Activated CD4-positive, alpha-beta T cell treated with anti-CD3 and anti-CD28 coated beads, Interleukin-2, amount 50 U/mL, for 4 hours (primary cell): ENCODE data around the gene PPP4R3B.
"Not testable (repeated sequence)": the region's sequence is repeated elsewhere in the genome, so short reads cannot be mapped to it uniquely, and the experiment has no call there.

Source experiments
- DNase-seq, 2 experiments: peaks; one replicate each; pipeline ENCODE4 v3.0.0-alpha.2; 2020

Gene PPP4R3B

GRCh38 chr2:55617175-55618024 lies at the start of gene PPP4R3B:
Gene PPP4R3B (minus strand): TSS chr2:55617622. CDS start chr2:55617285, 337 bp downstream.
- DNase-seq = peak; percentile 98

GRCh38 chr2:55653255-55653654 lies 35.8 kb upstream of the PPP4R3B start:
- DNase-seq = no peak

GRCh38 chr2:55649211-55649610 lies 31.8 kb upstream of the PPP4R3B start:
- DNase-seq = no peak

GRCh38 chr2:55636831-55637230 lies 19.4 kb upstream of the PPP4R3B start:
- DNase-seq = no peak

GRCh38 chr2:55628931-55629330 lies 11.5 kb upstream of the PPP4R3B start:
- no peak for DNase-seq

GRCh38 chr2:55627915-55628314 lies 10.5 kb upstream of the PPP4R3B start:
- no peak for DNase-seq

- DNase-seq = no peak
These were observed 4.4 kb upstream of the PPP4R3B start for GRCh38 chr2:55621802-55622201.

- no peak for DNase-seq
These were observed 2.8 kb upstream of the PPP4R3B start for GRCh38 chr2:55620123-55620779.

- DNase-seq = peak; percentile 35 to 39
These were observed 1.0 kb upstream of the PPP4R3B start for GRCh38 chr2:55618275-55619055.

GRCh38 chr2:55618025-55618274 lies 528 bp upstream of the PPP4R3B start:
- DNase-seq = no peak

- peak in 1 of 2 experiments; percentile 22 for DNase-seq
These were observed 759 bp downstream of the PPP4R3B start for GRCh38 chr2:55616551-55617174.

- DNase-seq = no peak
These were observed 5.4 kb downstream of the PPP4R3B start for GRCh38 chr2:55611997-55612396.

- no peak for DNase-seq
These were observed 6.3 kb downstream of the PPP4R3B start for GRCh38 chr2:55610954-55611743.

GRCh38 chr2:55609938-55610578 lies 7.4 kb downstream of the PPP4R3B start:
- DNase-seq = no peak

- no peak for DNase-seq
These were observed 8.1 kb downstream of the PPP4R3B start for GRCh38 chr2:55609193-55609794.

- no peak for DNase-seq
These were observed 9.7 kb downstream of the PPP4R3B start for GRCh38 chr2:55607717-55608116.

- no peak for DNase-seq
These were observed 13.3 kb downstream of the PPP4R3B start for GRCh38 chr2:55604027-55604565.

- no peak for DNase-seq
These were observed 15.6 kb downstream of the PPP4R3B start for GRCh38 chr2:55601849-55602248.

GRCh38 chr2:55598056-55598795 lies 19.2 kb downstream of the PPP4R3B start:
- DNase-seq = no peak

- DNase-seq = not testable (repeated sequence)
These were observed 20.6 kb downstream of the PPP4R3B start for GRCh38 chr2:55596795-55597194.
